GM12878 (cell line): ENCODE results near the gene OR2A12. TPM values are rescaled to one million over a fixed set of nuclear protein-coding genes. Genes with fewer than 3 reads are reported as not detected.

Experiments
- ATAC-seq: fragments of 200-7000 bp; cut with Tn5 transposase; 3 replicates; pipeline ENCODE4 v1.9.1; 2020; ENCODE audit warnings: mild to moderate bottlenecking, moderate library complexity
- BruUV-seq: library from RNA; stranded (reverse); fragments of 400-500 nt; replicated peaks from 2 replicates; lab custom pipeline; 2021; lab: Mats Ljungman, UMichigan
- CTCF ChIA-PET: fragments of 300-600 bp; sonication (Branson Sonifier 250); formaldehyde crosslinking; extraction: SDS; loops from one replicate; lab custom pipeline; 2021; ENCODE audit warnings: inconsistent platforms; lab: Yijun Ruan, JAX
- POLR2A ChIA-PET: fragments of 350-600 bp; formaldehyde crosslinking; extraction: SDS; loops from one replicate; lab custom pipeline; 2021; ENCODE audit warnings: inconsistent platforms; lab: Charles Lee
- RAD21 ChIA-PET: fragments of 300-600 bp; sonication (Branson Sonifier 250); formaldehyde crosslinking; loops from one replicate; lab custom pipeline; 2023; ENCODE audit warnings: antibody characterized with exemption; ENCODE audit not compliant: unreplicated experiment; lab: Charles Lee
- SMC1A ChIA-PET: fragments of 300-600 bp; sonication (Branson Sonifier 250); formaldehyde crosslinking; loops from one replicate; lab custom pipeline; 2023; ENCODE audit not compliant: unreplicated experiment, uncharacterized antibody; lab: Charles Lee
- DNase-seq: peaks from one replicate; pipeline ENCODE4 v3.0.0-alpha.2; 2011; ENCODE audit warnings: low read depth, low spot score
- FAIRE-seq: peaks from 3 replicates; lab custom pipeline; 2011; peaks lifted over from hg19 to GRCh38; lab: Jason Lieb, UNC
- H2AFZ ChIP-seq: 2 replicates; pipeline ENCODE4 v1.6.0; 2011; ENCODE audit warnings: low read depth, low read length, control low read depth; ENCODE audit not compliant: control insufficient read depth
- H3K27ac ChIP-seq: 2 replicates; pipeline ENCODE4 v1.5.1; 2011; ENCODE audit warnings: control low read depth; ENCODE audit not compliant: control insufficient read depth, insufficient read depth
- H3K27me3 ChIP-seq, 2 experiments: replicated peaks in 1 of 2; 2 replicates each; pipeline versions ENCODE4 v1.6.0 to v1.6.1; 2011; ENCODE audit warnings: low read length in 1 of 2; ENCODE audit not compliant: control insufficient read depth in 2 of 2, insufficient read depth in 2 of 2
- H3K36me3 ChIP-seq, 2 experiments: 2 replicates each; pipeline ENCODE4 v1.5.1; 2011; ENCODE audit warnings: low read length in 1 of 2; ENCODE audit not compliant: control insufficient read depth in 2 of 2, insufficient read depth in 2 of 2
- H3K4me1 ChIP-seq: 2 replicates; pipeline ENCODE4 v1.6.1; 2011; ENCODE audit warnings: mild to moderate bottlenecking, low read length, moderate library complexity, mixed read lengths; ENCODE audit not compliant: control insufficient read depth, insufficient read depth
- H3K4me2 ChIP-seq: 2 replicates; pipeline ENCODE4 v1.6.0; 2011; ENCODE audit warnings: control low read depth; ENCODE audit not compliant: control insufficient read depth, insufficient read depth
- H3K4me3 ChIP-seq: fragments of 200-600 bp; sonication (generic); 2 replicates; pipeline ENCODE4 v1.5.1; 2016
- H3K79me2 ChIP-seq: 2 replicates; pipeline ENCODE4 v1.6.0; 2011; ENCODE audit warnings: low read length; ENCODE audit not compliant: control insufficient read depth, insufficient read depth
- H3K9ac ChIP-seq: 2 replicates; pipeline ENCODE4 v1.8.0; 2011; ENCODE audit warnings: low read length, control low read depth, mixed read lengths; ENCODE audit not compliant: control insufficient read depth, insufficient read depth
- H3K9me3 ChIP-seq: replicated peaks from 3 replicates; pipeline ENCODE4 v1.5.1; 2011; ENCODE audit warnings: mild to moderate bottlenecking, low read length; ENCODE audit not compliant: control insufficient read depth, insufficient read depth
- H4K20me1 ChIP-seq: 2 replicates; pipeline ENCODE4 v1.6.0; 2011; ENCODE audit not compliant: control insufficient read depth, insufficient read depth
- CEBPB ChIP-seq, 2 experiments: fragments of 150-350 bp in 1 of 2; IDR thresholded peaks; 2 replicates each; pipeline ENCODE4 v1.6.1; 2012 to 2014; ENCODE audit warnings: low read depth in 2 of 2, low read length in 2 of 2, borderline replicate concordance in 1 of 2, inconsistent platforms in 1 of 2
- E2F8 ChIP-seq: fragments of 450-650 bp; IDR thresholded peaks from 2 replicates; pipeline ENCODE4 v1.6.1; 2018; ENCODE audit warnings: mild to moderate bottlenecking, low read depth, moderate library complexity; ENCODE audit not compliant: partially characterized antibody
- ETV6 ChIP-seq, 2 experiments: fragments of 450-650 bp in 1 of 2; IDR thresholded peaks in 1 of 2; conservative IDR thresholded peaks in 1 of 2; 2 replicates each; pipeline ENCODE4 v1.6.1; 2014; ENCODE audit warnings: antibody characterized with exemption in 1 of 2, borderline replicate concordance in 1 of 2, low read depth in 1 of 2, mild to moderate bottlenecking in 1 of 2, moderate library complexity in 1 of 2
- FOS ChIP-seq: IDR thresholded peaks from 3 replicates; pipeline ENCODE4 v1.6.1; 2011; ENCODE audit warnings: borderline replicate concordance; ENCODE audit not compliant: insufficient read length; ENCODE audit errors: extremely low read depth
- HDGF ChIP-seq: fragments of 450-650 bp; IDR thresholded peaks from 2 replicates; pipeline ENCODE4 v1.6.1; 2016; ENCODE audit warnings: antibody characterized with exemption
- IRF3 ChIP-seq: fragments of 450-650 bp; IDR thresholded peaks from 2 replicates; pipeline ENCODE4 v1.6.1; 2014; ENCODE audit warnings: mild to moderate bottlenecking
- LARP7 ChIP-seq: fragments of 450-650 bp; IDR thresholded peaks from 2 replicates; pipeline ENCODE4 v1.6.1; 2017; ENCODE audit warnings: mild to moderate bottlenecking
- PAX8 ChIP-seq: fragments of 450-650 bp; IDR thresholded peaks from 2 replicates; pipeline ENCODE4 v1.6.1; 2017; ENCODE audit warnings: mild to moderate bottlenecking, moderate library complexity
- RELA ChIP-seq: fragments of 450-650 bp; IDR thresholded peaks from 2 replicates; pipeline ENCODE4 v1.8.0; 2014; ENCODE audit warnings: borderline replicate concordance; ENCODE audit not compliant: partially characterized antibody
- SMAD5 ChIP-seq: IDR thresholded peaks from 2 replicates; pipeline ENCODE4 v1.6.1; 2016; ENCODE audit warnings: antibody characterized with exemption, low read depth
- SRF ChIP-seq, 2 experiments: IDR thresholded peaks; 2 replicates each; pipeline ENCODE4 v1.6.1; 2011; ENCODE audit warnings: low read depth in 2 of 2, low read length in 2 of 2, mild to moderate bottlenecking in 1 of 2, moderate library complexity in 1 of 2
- TARDBP ChIP-seq: IDR thresholded peaks from 2 replicates; pipeline ENCODE4 v1.6.1; 2016; ENCODE audit warnings: borderline replicate concordance
- TCF7 ChIP-seq: IDR thresholded peaks from 2 replicates; pipeline ENCODE4 v1.6.1; 2014; ENCODE audit warnings: antibody characterized with exemption, borderline replicate concordance
- ZNF592 ChIP-seq: fragments of 450-650 bp; IDR thresholded peaks from 2 replicates; pipeline ENCODE4 v1.6.1; 2017; ENCODE audit warnings: mild to moderate bottlenecking, moderate library complexity
- WGBS: methylation state at CpG from one replicate; pipeline ENCODE4 v1.1.6; 2016; ENCODE audit warnings: low lambda C conversion rate; ENCODE audit not compliant: insufficient replicate concordance, insufficient coverage; ENCODE audit errors: missing lambda C conversion rate; 5-methylcytosine and 5-hydroxymethylcytosine counted together
- in situ Hi-C: fragments of 300-500 bp; cut with MboI; formaldehyde crosslinking; loops from 9 replicates; pipeline ENCODE4 v1.14.3; 2018; ENCODE audit warnings: mixed read lengths
- intact Hi-C: fragments of 100-400 bp; cut with micrococcal nuclease; formaldehyde crosslinking; loops from one replicate; pipeline ENCODE4 v1.14.2; 2022; ENCODE audit not compliant: unreplicated experiment
- polyA plus RNA-seq, 11 experiments: library from polyadenylated mRNA; depleted of rRNA in 4 of 11; unstranded in 6 of 11; stranded (reverse) in 5 of 11; fragments of >200 nt; fragmentation: Nextera tagmentation in 4 of 11; fragmentation: Illumina TruSeq in 1 of 11; extraction: Ambion mirVana in 4 of 11; extraction: Trizol in 1 of 11; gene quantifications; 1 replicate in 1 of 11; 2 replicates in 10 of 11; pipeline versions ENCODE4 v1.2.1 to v1.2.3, GENCODE V29; 2011 to 2016; ENCODE audit warnings: inconsistent platforms in 2 of 11, missing spikeins in 2 of 11, low read depth in 1 of 11
- total RNA-seq, 4 experiments: library from RNA; depleted of rRNA in 3 of 4; stranded (reverse); fragments of >200 nt in 3 of 4; fragmentation: Illumina TruSeq in 1 of 4; extraction: Trizol in 1 of 4; gene quantifications; 2 replicates each; pipeline versions ENCODE4 v1.2.1 to v1.2.3, GENCODE V29; 2013 to 2021

Gene OR2A12
- total and polyA plus RNA-seq, 10 of the 15 experiments (the other 5 are each of a cell fraction or from before 2014, with no cell fraction given), result not detected

GRCh38 chr7:144109283-144109682 lies 23.2 kb downstream of the OR2A12 start, which contains the start of gene OR2A2:
Gene OR2A2 (plus strand): TSS chr7:144109583. CDS start chr7:144109583, 0 bp downstream.
- H3K4me2 ChIP-seq, result no peak within 1 kb of the TSS
- H2AFZ ChIP-seq, result no peak within 1 kb of the TSS
- no peak within 1 kb of the TSS for H3K4me3 ChIP-seq
- no peaks in the 10 kb centered on the region for H3K79me2 ChIP-seq
- ATAC-seq, result no peak
- ChIA-PET CTCF (interaction anchor here (0.8 kb wide), 1 partner anchor 179 kb away, joined by 3 read pairs; no protein-coding TSS in a partner anchor), RAD21 (no interaction called here), SMC1A (no interaction called here), POLR2A (no interaction called here)
- FAIRE-seq, result no peak
- no peak within 1 kb of the TSS for H3K27ac ChIP-seq
- no peaks in the 10 kb centered on the region for H3K9me3 ChIP-seq
- no peaks in the 10 kb centered on the region for H3K4me1 ChIP-seq
- WGBS, result 39% methylated on average over 2 of the region's 2 CpGs
- intact Hi-C loops (no loop called here), in situ Hi-C loops (no loop called here)
- H3K27me3 ChIP-seq, result no peaks in the 10 kb centered on the region
- no peak for DNase-seq
- no TSS peak for BruUV-seq
- H4K20me1 ChIP-seq, result no peaks in the 10 kb centered on the region
- H3K9ac ChIP-seq, result no peak within 1 kb of the TSS
- no peaks in the 10 kb centered on the region for H3K36me3 ChIP-seq
- TF ChIP-seq LARP7, result no peak
- no peak for TF ChIP-seq CEBPB (IDR thresholded peaks at IDR 0.05; ENCODE audit: borderline replicate concordance in 1 of 2, low read depth in 2 of 2, low read length in 2 of 2)
- TF ChIP-seq TARDBP, result no peak
- TF ChIP-seq PAX8, result no peak
- no peak for TF ChIP-seq SMAD5
- no peak for TF ChIP-seq ZNF592
- TF ChIP-seq RELA, result no peak
- no peak for TF ChIP-seq ETV6 (conservative IDR thresholded peaks at IDR 0.05 in 1 of 2, IDR thresholded peaks at IDR 0.05 in 1 of 2; ENCODE audit: borderline replicate concordance in 1 of 2, low read depth in 1 of 2)
- no peak for TF ChIP-seq TCF7
- TF ChIP-seq SRF (IDR thresholded peaks at IDR 0.05; ENCODE audit: low read depth in 2 of 2, low read length in 2 of 2), result no peak
- TF ChIP-seq HDGF, result no peak
- no peak for TF ChIP-seq E2F8
- TF ChIP-seq FOS, result no peak
- no peak for TF ChIP-seq IRF3
